ENCODE results near the gene CDK2AP2. TPM values are rescaled to one million over a fixed set of nuclear protein-coding genes. Genes with fewer than 3 reads are reported as not detected.

The CDK2AP2 gene
- polyA plus RNA-seq, 3 donors = 47.8 to 80.2 (median 78.5) TPM

GRCh38 chr11:67504005-67504949, 3.7 kb downstream of the CDK2AP2 start:
- H3K27me3 Mint-ChIP-seq (ENCODE audit: low read depth in 3 of 3) = peaks cover 0 to 9% (median 0%) of the 10 kb centered on the region in 3 donors
- peak overlapping the region; percentile 77 to 96 (median 91) for H3K27ac Mint-ChIP-seq
- TF ChIP-seq CTCF (IDR thresholded peaks at IDR 0.05) = no peak
- peaks cover 31% of the 10 kb centered on the region in 2 donors for H3K36me3 ChIP-seq (replicated peaks in 1 of 2; ENCODE audit: control insufficient read depth in 1 of 2, insufficient read depth in 2 of 2, low read length in 2 of 2)
- H3K4me2 ChIP-seq (replicated peaks; ENCODE audit: extremely low read depth, low read length, poor library complexity, severe bottlenecking) = peak overlapping the region; percentile 99
- WGBS (ENCODE audit: insufficient coverage) = 2% methylated on average over 99 of the region's 101 CpGs
- H3K36me3 Mint-ChIP-seq = peaks cover 37 to 53% of the 10 kb centered on the region in 2 donors
- H3K4me3 ChIP-seq (replicated peaks in 1 of 3; ENCODE audit: low read depth in 2 of 3, low read length in 3 of 3) = peak overlapping the region; percentile 74 to 99 (median 98)
- peaks cover 0 to 1% (median 0%) of the 10 kb centered on the region in 7 donors for H3K9me3 Mint-ChIP-seq
- H3K4me1 Mint-ChIP-seq = peaks cover 48% of the 10 kb centered on the region
- H3K27me3 ChIP-seq (ENCODE audit: control insufficient read depth in 2 of 2, insufficient read depth in 2 of 2, low read length in 2 of 2) = no peaks in the 10 kb centered on the region
- peaks cover 67% of the 10 kb centered on the region for H4K20me1 ChIP-seq (ENCODE audit: insufficient read depth, low read length)
- DNase-seq = no peak
- H3K4me3 Mint-ChIP-seq = peak overlapping the region; percentile 92 to 94
- H2AFZ ChIP-seq (ENCODE audit: insufficient read depth, low read depth, low read length, poor library complexity, severe bottlenecking) = peak overlapping the region; percentile 37
- intact Hi-C loops (cut with micrococcal nuclease) = loop anchor here (2.0 to 10.0 kb wide), 3 partner anchors 37 to 229 kb away; partner anchors contain the start of gene TMEM134 (in 1 of the 2)
- no peaks in the 10 kb centered on the region for H3K9me3 ChIP-seq (replicated peaks in 1 of 2; ENCODE audit: control insufficient read depth in 1 of 2, insufficient read depth in 1 of 2, low read length in 2 of 2)
- H3K79me2 ChIP-seq (ENCODE audit: insufficient read depth, low read length) = peaks cover 54% of the 10 kb centered on the region
- H3K9ac ChIP-seq (ENCODE audit: insufficient read depth, low read length, poor library complexity, severe bottlenecking) = peak overlapping the region; percentile 71
- peaks cover 63 to 75% of the 10 kb centered on the region in 2 donors for H3K4me1 ChIP-seq (ENCODE audit: control insufficient read depth in 1 of 2, insufficient read depth in 2 of 2, low read length in 2 of 2)
- H3K27ac ChIP-seq (ENCODE audit: low read depth in 1 of 2, low read length in 2 of 2) = peak overlapping the region; percentile 93 to 100

Data from CD14-positive monocyte (primary cell).